DND-41 (cell line): ENCODE measurements around the gene SIRT5.

Experiments
- ATAC-seq: fragments of 200-7000 bp; cut with Tn5 transposase; 3 replicates; pipeline ENCODE4 v1.9.1; 2021; ENCODE audit warnings: low read depth; ENCODE audit not compliant: insufficient read depth
- DNase-seq: peaks from one replicate; pipeline ENCODE4 v3.0.0-alpha.2; 2020
- H2AFZ ChIP-seq: 2 replicates; pipeline ENCODE4 v1.6.0; 2012; ENCODE audit warnings: low read depth, low read length
- H3K27ac ChIP-seq: 2 replicates; pipeline ENCODE4 v1.5.1; 2012; ENCODE audit warnings: low read length, inconsistent platforms
- H3K27me3 ChIP-seq: fragments of 200-600 bp; sonication (generic); 2 replicates; pipeline ENCODE4 v1.6.0; 2012; ENCODE audit warnings: low read length, mild to moderate bottlenecking, inconsistent platforms; ENCODE audit not compliant: insufficient read depth, poor library complexity
- H3K36me3 ChIP-seq: 2 replicates; pipeline ENCODE4 v1.5.1; 2012; ENCODE audit warnings: low read length, inconsistent platforms; ENCODE audit not compliant: insufficient read depth
- H3K4me1 ChIP-seq: 2 replicates; pipeline ENCODE4 v1.5.1; 2012; ENCODE audit warnings: mild to moderate bottlenecking, low read length; ENCODE audit not compliant: insufficient read depth
- H3K4me2 ChIP-seq: 2 replicates; pipeline ENCODE4 v1.6.0; 2012; ENCODE audit warnings: mild to moderate bottlenecking, moderate library complexity, low read length, inconsistent platforms; ENCODE audit not compliant: insufficient read depth
- H3K4me3 ChIP-seq, 2 experiments: fragments of 200-600 bp in 1 of 2; shearing (Covaris generic) in 1 of 2; 2 replicates each; pipeline ENCODE4 v1.5.1; 2012 to 2016; ENCODE audit warnings: inconsistent platforms in 2 of 2, low read length in 2 of 2, mild to moderate bottlenecking in 2 of 2, low read depth in 1 of 2, moderate library complexity in 1 of 2
- H3K79me2 ChIP-seq: 2 replicates; pipeline ENCODE4 v1.6.0; 2012; ENCODE audit warnings: low read length, inconsistent platforms; ENCODE audit not compliant: insufficient read depth
- H3K9ac ChIP-seq: 2 replicates; pipeline ENCODE4 v1.6.0; 2012; ENCODE audit warnings: low read depth, mild to moderate bottlenecking, inconsistent platforms, low read length, moderate library complexity
- H3K9me3 ChIP-seq: 2 replicates; pipeline ENCODE4 v1.5.1; 2012; ENCODE audit warnings: low read length, moderate library complexity, mild to moderate bottlenecking, inconsistent platforms; ENCODE audit not compliant: insufficient read depth, severe bottlenecking
- H4K20me1 ChIP-seq: 2 replicates; pipeline ENCODE4 v1.6.0; 2012; ENCODE audit warnings: low read length; ENCODE audit not compliant: insufficient read depth
- EZH2 ChIP-seq: IDR thresholded peaks from 3 replicates; pipeline ENCODE4 v1.6.1; 2012; ENCODE audit warnings: borderline replicate concordance, low read depth, mild to moderate bottlenecking, moderate library complexity, low read length, inconsistent platforms; ENCODE audit not compliant: severe bottlenecking
- TF ChIP-seq, protein P1 (sequence below): IDR thresholded peaks from 2 replicates; pipeline ENCODE4 v1.5.1; 2012; ENCODE audit warnings: borderline replicate concordance, low read length, moderate library complexity, mild to moderate bottlenecking; ENCODE audit not compliant: poor library complexity, severe bottlenecking; ENCODE audit errors: extremely low read depth

Gene SIRT5

GRCh38 chr6:13614926-13615791 is 40.8 kb downstream of the SIRT5 start, which contains the start of gene NOL7:
NOL7 (plus strand) TSS chr6:13615335; CDS start chr6:13615359, 24 bp downstream.
- peaks cover 29% of the 10 kb centered on the region for H4K20me1 ChIP-seq
- peak within 1 kb of the TSS; percentile 94 for H3K4me2 ChIP-seq
- peak within 1 kb of the TSS; percentile 68 to 84 for H3K4me3 ChIP-seq
- H3K36me3 ChIP-seq, result peaks cover 34% of the 10 kb centered on the region
- DNase-seq, result peak; percentile 97
- no peaks in the 10 kb centered on the region for H3K27me3 ChIP-seq
- H2AFZ ChIP-seq, result peak within 1 kb of the TSS; percentile 83
- peak within 1 kb of the TSS; percentile 81 for H3K27ac ChIP-seq
- H3K9ac ChIP-seq, result peak within 1 kb of the TSS; percentile 71
- H3K79me2 ChIP-seq, result peaks cover 53% of the 10 kb centered on the region
- TF ChIP-seq EZH2, result no peak
- TF ChIP-seq, protein P1, sequence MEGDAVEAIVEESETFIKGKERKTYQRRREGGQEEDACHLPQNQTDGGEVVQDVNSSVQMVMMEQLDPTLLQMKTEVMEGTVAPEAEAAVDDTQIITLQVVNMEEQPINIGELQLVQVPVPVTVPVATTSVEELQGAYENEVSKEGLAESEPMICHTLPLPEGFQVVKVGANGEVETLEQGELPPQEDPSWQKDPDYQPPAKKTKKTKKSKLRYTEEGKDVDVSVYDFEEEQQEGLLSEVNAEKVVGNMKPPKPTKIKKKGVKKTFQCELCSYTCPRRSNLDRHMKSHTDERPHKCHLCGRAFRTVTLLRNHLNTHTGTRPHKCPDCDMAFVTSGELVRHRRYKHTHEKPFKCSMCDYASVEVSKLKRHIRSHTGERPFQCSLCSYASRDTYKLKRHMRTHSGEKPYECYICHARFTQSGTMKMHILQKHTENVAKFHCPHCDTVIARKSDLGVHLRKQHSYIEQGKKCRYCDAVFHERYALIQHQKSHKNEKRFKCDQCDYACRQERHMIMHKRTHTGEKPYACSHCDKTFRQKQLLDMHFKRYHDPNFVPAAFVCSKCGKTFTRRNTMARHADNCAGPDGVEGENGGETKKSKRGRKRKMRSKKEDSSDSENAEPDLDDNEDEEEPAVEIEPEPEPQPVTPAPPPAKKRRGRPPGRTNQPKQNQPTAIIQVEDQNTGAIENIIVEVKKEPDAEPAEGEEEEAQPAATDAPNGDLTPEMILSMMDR, result peak; percentile 96
- H3K4me1 ChIP-seq, result peaks cover 34% of the 10 kb centered on the region
- no peaks in the 10 kb centered on the region for H3K9me3 ChIP-seq
- peak; percentile 88 for ATAC-seq

GRCh38 chr6:13615792-13616120 is 41.4 kb downstream of the SIRT5 start:
- peak overlapping the region; percentile 63 for H2AFZ ChIP-seq

DNA sequence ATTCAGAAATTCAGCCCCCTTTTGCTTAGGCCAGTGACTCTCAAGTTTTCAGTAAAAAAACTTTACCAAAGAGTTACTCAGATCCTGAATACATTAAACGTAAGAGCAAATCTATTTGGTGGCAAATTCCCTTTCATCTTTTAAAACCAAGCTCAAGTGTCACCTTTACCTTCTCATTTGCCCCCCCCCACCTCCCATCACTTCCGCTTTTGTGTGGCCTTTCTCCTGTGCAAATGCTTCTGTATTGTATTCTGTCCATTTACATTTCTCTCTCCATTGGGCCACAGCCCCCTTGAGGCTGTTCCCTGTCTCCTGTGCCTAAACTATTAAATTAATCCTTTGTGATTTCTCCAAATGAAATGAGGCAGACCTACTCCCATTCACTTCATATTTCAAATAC is 42.7 kb downstream of the SIRT5 start:
- Histone ChIP-seq H4K20me1 (peaks cover 29% of the 10 kb centered on the region), H3K9me3 (no peaks in the 10 kb centered on the region), H3K27ac (no peak overlapping the region), H3K27me3 (no peaks in the 10 kb centered on the region), H3K4me3 (peak overlapping the region in 1 of 2 experiments; percentile 68; a peak in 1 of 4 replicates), H3K79me2 (peaks cover 61% of the 10 kb centered on the region), H3K4me1 (peaks cover 34% of the 10 kb centered on the region), H3K4me2 (peak overlapping the region; percentile 94), H3K9ac (peak overlapping the region; percentile 71; the same call in 1 of the 2 replicates), H3K36me3 (peaks cover 53% of the 10 kb centered on the region), H2AFZ (no peak overlapping the region)
- TF ChIP-seq EZH2, result no peak
- TF ChIP-seq, protein P1, result no peak
- DNase-seq (no peak), ATAC-seq (no peak)

More at GRCh38 chr6:13615792-13616120, 41.4 kb downstream of the SIRT5 start:
- Histone ChIP-seq H3K79me2 (peaks cover 53% of the 10 kb centered on the region), H3K4me3 (peak overlapping the region; percentile 68 to 84), H3K9me3 (no peaks in the 10 kb centered on the region), H3K36me3 (peaks cover 40% of the 10 kb centered on the region), H3K9ac (peak overlapping the region; percentile 71), H3K27ac (peak overlapping the region; percentile 68), H3K4me2 (peak overlapping the region; percentile 94), H4K20me1 (peaks cover 29% of the 10 kb centered on the region), H3K27me3 (no peaks in the 10 kb centered on the region), H3K4me1 (peaks cover 34% of the 10 kb centered on the region)
- TF ChIP-seq, protein P1, result no peak
- no peak for TF ChIP-seq EZH2
- ATAC-seq, result peak; percentile 55
- peak; percentile 61 for DNase-seq
